ENCODE measurements around the gene UBE2C. TPM values are rescaled to one million over a fixed set of nuclear protein-coding genes. Genes with fewer than 3 reads are reported as not detected.

The UBE2C gene
- total RNA-seq, 1 experiment from 2014 or later = 249 TPM

GRCh38 chr20:45798935-45799642, 13.4 kb upstream of the UBE2C start:
- no peak overlapping the region for H3K27ac Mint-ChIP-seq
- peaks cover 4% of the 10 kb centered on the region; the same call in 1 of the 2 replicates for H3K4me1 Mint-ChIP-seq
- no peaks in the 10 kb centered on the region for H3K9me3 Mint-ChIP-seq
- no peaks in the 10 kb centered on the region for H3K27me3 Mint-ChIP-seq (ENCODE audit: low read depth)
- peaks cover 33% of the 10 kb centered on the region for H3K36me3 Mint-ChIP-seq
- ChIA-PET POLR2A (interaction anchor here (1.4 kb wide), 2 partner anchors 14 to 135 kb away, joined by 3 to 4 read pairs; partner anchors contain the start of genes PCIF1 and UBE2C), CTCF (interaction anchor here (0.6 to 2.2 kb wide), 25 partner anchors 10 to 261 kb away, joined by 3 to 17 read pairs (median 4); partner anchors contain the start of genes ACOT8, CTSA, NEURL2 and PCIF1)
- TF ChIP-seq CTCF (IDR thresholded peaks at IDR 0.05) (peak; percentile 64), ESRRA (CRISPR knock-in tag; IDR thresholded peaks at IDR 0.05; ENCODE audit: borderline replicate concordance) (no peak)
- DNase-seq (ENCODE audit: low spot score) (peak; percentile 75), ATAC-seq (peak; percentile 99)
- H3K4me3 Mint-ChIP-seq = no peak overlapping the region

GRCh38 chr20:45801851-45802250, 10.6 kb upstream of the UBE2C start:
- Mint-ChIP-seq H3K9me3 (no peaks in the 10 kb centered on the region), H3K4me1 (peaks cover 4% of the 10 kb centered on the region; the same call in 1 of the 2 replicates), H3K27me3 (ENCODE audit: low read depth) (no peaks in the 10 kb centered on the region), H3K36me3 (peaks cover 29% of the 10 kb centered on the region), H3K27ac (no peak overlapping the region), H3K4me3 (no peak overlapping the region)
- ChIA-PET POLR2A (no interaction called here), CTCF (no interaction called here)
- TF ChIP-seq TP53 (CRISPR knock-in tag; IDR thresholded peaks at IDR 0.05) (no peak), ZNF317 (CRISPR knock-in tag; IDR thresholded peaks at IDR 0.05; ENCODE audit: borderline replicate concordance, low read depth) (no peak)
- DNase-seq (ENCODE audit: low spot score) = no peak
- ATAC-seq = no peak

DNA sequence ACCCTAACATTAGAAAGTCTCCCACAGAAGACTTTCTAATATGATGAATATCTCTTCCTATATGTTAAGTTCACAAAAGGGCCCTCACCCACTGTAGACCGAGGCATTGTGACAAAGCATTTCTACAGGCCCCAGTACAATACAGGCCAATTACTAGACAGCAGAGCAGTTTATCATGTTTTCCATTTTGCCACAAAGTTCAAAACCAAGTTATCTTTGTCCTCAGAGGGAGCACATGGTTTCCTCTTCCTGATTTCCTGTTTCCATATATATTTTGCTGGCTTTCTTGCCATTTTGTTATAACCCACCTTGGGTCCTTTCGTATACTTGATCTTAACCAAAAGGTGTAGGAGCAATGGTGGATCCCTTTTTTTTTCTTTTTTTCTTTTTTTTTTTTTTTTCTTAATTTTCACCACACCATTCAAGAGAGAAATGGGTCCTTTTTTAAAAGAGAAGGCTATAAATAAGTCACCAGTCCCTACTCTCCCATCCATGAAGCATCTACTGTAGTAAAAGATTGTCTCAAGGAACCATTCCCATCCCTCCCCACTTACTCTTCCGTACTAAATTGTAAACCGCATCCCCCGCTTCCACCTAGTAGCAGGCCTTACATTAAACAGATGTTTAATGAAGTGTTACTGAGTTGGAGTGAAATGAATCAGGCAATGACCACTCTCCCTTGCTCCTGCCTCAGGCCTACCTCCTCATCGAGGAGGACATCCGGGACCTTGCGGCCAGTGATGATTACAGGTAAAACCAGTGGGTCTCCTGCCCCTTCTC, 2.1 kb upstream of the UBE2C start:
- H3K9me3 Mint-ChIP-seq = no peaks in the 10 kb centered on the region
- no peak for ATAC-seq
- POLR2A ChIA-PET = no interaction called here
- no peak overlapping the region for H3K27ac Mint-ChIP-seq
- CTCF ChIA-PET = interaction anchor here (1.0 kb wide), 1 partner anchor 11 kb away, joined by 3 read pairs; no protein-coding TSS in a partner anchor
- no peak for DNase-seq (ENCODE audit: low spot score)
- no peak overlapping the region for H3K4me3 Mint-ChIP-seq
- H3K27me3 Mint-ChIP-seq (ENCODE audit: low read depth) = no peaks in the 10 kb centered on the region
- peaks cover 16% of the 10 kb centered on the region for H3K4me1 Mint-ChIP-seq
- peaks cover 52% of the 10 kb centered on the region for H3K36me3 Mint-ChIP-seq
- TF ChIP-seq ZNF423 (CRISPR knock-in tag; IDR thresholded peaks at IDR 0.05) (no peak), AFF4 (CRISPR knock-in tag; IDR thresholded peaks at IDR 0.05; ENCODE audit: borderline replicate concordance) (no peak), ZNF512 (CRISPR knock-in tag; IDR thresholded peaks at IDR 0.05; ENCODE audit: borderline replicate concordance) (no peak), RELA (CRISPR knock-in tag; IDR thresholded peaks at IDR 0.05; ENCODE audit: borderline replicate concordance) (no peak), ZNF138 (CRISPR knock-in tag; conservative IDR thresholded peaks at IDR 0.05) (no peak), NR2C2 (CRISPR knock-in tag; IDR thresholded peaks at IDR 0.05) (no peak), EMX1 (CRISPR knock-in tag; IDR thresholded peaks at IDR 0.05) (no peak), IRF2 (CRISPR knock-in tag; IDR thresholded peaks at IDR 0.05; ENCODE audit: borderline replicate concordance, low read depth) (no peak), NR3C1 (CRISPR knock-in tag; conservative IDR thresholded peaks at IDR 0.05; ENCODE audit: low read depth) (no peak), ATF2 (CRISPR knock-in tag; IDR thresholded peaks at IDR 0.05; ENCODE audit: borderline replicate concordance, low read depth) (no peak), SMAD4 (CRISPR knock-in tag; IDR thresholded peaks at IDR 0.05) (no peak)
- TF ChIP-seq, protein P1, sequence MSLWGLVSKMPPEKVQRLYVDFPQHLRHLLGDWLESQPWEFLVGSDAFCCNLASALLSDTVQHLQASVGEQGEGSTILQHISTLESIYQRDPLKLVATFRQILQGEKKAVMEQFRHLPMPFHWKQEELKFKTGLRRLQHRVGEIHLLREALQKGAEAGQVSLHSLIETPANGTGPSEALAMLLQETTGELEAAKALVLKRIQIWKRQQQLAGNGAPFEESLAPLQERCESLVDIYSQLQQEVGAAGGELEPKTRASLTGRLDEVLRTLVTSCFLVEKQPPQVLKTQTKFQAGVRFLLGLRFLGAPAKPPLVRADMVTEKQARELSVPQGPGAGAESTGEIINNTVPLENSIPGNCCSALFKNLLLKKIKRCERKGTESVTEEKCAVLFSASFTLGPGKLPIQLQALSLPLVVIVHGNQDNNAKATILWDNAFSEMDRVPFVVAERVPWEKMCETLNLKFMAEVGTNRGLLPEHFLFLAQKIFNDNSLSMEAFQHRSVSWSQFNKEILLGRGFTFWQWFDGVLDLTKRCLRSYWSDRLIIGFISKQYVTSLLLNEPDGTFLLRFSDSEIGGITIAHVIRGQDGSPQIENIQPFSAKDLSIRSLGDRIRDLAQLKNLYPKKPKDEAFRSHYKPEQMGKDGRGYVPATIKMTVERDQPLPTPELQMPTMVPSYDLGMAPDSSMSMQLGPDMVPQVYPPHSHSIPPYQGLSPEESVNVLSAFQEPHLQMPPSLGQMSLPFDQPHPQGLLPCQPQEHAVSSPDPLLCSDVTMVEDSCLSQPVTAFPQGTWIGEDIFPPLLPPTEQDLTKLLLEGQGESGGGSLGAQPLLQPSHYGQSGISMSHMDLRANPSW (CRISPR knock-in tag; conservative IDR thresholded peaks at IDR 0.05; ENCODE audit: low read depth) = no peak
- TF ChIP-seq, protein P2, sequence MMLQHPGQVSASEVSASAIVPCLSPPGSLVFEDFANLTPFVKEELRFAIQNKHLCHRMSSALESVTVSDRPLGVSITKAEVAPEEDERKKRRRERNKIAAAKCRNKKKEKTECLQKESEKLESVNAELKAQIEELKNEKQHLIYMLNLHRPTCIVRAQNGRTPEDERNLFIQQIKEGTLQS (CRISPR knock-in tag; conservative IDR thresholded peaks at IDR 0.05) = no peak
